Stimulated activated CD4-positive, alpha-beta T cell treated with anti-CD3 and anti-CD28 coated beads, Interleukin-15, amount 100 ng/mL, for 24 hours (primary cell): ENCODE measurements around the gene PRKCD.

Experiments
- DNase-seq: peaks from one replicate; pipeline ENCODE4 v3.0.0-alpha.2; 2020

Gene PRKCD

DNA sequence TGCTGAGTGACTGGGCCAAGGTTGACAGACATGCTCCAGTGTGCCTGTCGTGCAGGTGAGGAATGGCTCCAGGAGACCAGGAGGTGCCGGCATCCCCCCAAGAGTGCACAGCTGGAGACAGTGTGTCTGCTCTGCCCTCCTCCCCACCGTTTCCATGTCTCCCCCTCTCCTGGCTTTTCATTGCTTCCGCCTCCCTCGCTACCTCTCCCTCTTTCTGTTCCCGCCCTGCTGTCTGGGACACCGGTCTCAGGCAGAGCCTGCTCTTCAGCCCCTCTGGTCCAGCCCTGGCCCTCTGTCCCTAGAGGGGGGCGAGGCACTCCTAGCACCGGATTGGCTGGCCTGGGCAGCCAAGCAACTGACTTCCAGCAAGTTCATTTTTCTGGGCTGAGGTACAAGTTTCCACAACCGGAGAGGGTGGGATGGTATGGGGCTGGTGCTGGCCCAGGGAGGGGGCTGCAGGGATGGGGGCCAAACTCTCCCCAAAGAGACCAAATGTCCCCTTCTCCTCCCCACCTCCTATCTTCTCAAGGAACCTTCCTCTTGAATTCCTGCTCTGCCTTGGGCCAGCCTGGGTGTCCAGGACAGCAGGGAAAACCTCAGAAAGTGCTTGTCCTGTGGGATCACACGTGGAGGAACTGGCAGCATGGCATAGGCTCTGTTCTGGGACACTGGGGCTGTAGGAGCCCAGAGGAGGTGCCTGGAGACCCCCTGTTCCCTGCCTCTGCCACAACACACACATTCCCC lies 32.6 kb downstream of the PRKCD start:
- no peak for DNase-seq

DNA sequence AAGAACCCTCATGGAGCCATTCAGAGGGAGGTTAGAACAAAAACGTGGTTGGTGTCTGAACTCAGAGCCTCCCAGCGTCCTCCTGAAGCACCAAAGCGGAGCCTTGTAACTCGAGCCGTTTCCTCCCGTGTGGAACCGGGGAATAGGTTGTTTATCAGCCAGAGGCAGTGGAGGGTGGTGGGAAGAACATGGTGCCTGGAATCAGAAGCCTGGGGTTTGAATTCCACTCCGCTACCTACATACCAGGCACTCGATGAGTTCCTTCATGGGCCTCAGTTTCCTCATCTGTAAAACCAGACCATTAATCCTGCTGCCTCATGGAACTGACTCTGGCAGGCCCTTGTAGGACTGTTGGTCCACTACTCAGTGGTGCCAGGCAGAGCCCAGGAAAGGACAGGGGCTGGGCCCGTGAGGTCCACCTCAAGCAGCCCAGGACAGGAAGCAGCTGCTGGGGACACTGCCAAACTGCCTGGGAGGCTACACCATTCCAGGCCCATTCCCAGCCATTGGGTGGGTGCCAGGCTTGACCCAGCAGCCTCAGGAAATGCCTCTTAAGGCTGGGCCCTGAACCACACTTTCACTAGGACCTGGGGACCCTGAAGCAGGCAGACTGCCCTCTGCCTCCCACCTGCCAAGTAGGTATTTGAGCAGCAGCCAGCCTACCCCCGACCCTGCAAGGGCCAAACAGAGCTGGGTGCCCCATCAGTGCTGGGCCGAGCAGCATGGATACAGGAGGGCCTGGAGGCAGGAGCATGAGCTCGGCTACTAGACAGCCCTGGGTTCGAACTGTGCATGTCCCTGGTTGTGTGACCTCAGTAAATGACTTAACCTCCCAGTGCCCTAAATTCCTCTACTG lies 33.4 kb downstream of the PRKCD start:
- DNase-seq = no peak

DNA sequence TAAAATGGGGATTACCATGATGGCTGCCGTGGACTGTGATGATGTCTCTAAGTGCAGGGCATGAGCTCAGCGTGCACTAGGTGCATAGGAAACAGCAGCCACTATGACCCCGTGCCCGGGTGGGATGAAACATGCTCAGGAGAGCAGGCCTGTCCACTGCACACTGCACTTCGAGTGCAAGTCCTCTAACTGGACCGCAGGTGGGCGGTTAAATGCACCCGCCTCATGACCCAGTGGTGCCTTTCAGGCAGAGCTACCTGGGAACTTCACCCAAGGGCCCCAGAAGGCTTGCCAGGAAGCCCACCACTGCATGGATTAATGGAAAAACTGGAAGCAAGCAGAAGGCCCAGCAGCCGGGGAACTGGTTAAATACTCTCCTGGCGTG lies 34.0 kb downstream of the PRKCD start:
- no peak for DNase-seq

DNA sequence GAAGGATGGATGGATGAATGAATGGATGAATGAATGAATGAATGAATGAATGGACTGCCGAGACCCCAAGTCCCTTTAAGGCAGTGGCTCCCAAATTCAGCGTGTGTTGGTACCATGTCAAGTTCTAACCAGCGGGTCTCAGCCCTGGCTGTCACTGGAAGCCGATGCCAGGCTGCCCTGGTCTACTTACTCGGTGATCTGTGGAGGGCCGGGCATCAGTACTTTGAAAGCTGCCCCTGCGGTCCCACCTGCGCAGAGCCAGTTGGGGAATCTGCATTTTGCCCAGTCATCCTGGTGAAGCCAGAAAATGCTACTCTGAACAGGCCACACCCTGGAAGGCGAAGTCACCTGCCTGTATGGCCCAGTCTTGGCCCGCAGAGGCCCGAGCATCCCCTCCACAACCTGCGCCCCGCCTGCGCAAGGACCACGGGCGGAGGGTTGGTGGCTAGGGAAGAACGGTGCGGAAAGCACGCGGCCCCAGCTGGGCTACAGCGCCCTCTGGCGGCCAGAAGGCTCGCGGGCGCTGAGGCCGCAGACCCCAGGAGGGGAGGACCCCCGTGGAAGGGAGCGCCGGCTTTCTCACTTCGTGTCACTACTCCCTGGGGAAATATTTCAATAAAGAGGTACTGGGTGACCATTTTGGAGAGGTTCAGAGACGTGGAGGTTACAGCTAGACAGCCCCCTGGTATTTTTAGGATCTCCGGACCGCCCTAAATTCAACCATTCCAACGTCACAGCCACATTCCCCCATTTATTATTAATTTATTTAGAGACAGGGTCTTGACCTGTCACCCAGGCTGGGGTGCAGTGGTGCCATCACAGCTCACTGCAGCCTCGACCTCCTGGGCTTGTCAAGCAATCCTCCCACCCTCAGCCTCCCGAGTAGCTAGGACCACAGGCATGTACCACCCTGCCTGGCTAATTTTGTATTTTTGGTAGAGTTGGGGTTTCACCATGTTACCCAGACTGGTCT lies 34.9 kb downstream of the PRKCD start:
- DNase-seq = peak; percentile 71

DNA sequence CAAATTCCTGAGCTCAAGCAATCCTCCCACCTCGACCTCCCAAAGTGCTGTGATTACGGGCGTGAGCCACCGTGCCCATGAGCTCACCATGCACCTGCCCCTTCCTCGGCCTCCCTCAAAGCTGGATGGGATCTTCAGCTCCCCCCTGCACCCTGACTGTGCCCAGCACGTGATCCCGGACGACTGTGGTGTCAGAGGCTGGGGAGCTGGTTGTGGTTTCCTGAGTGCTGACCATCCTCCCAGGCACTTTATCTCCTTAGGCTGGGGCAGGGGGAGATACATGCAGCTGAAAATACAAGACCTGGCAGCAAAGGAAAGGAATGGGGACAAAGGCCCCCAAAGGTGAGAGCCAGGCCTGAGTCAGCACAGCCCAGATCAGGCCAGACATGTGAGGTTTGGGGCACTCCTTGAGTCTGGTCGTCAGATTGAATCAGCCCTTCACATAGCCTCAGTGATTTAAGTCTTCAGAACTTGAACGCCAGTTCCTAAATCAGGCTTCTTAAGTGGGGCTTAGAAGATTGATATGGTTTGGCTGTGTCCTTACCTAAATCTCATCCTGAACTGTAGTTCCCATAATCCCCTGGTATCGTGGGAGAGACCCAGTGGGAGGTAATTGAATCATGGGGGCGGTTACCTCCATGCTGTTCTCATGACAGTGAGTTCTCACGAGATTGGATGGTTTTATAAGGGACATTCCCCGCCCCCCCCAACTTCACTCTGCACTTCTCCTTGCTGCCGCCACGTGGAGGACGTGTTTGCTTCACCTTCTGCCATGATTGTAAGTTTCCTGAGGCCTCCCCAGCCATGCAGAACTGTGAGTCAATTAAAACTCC lies 35.8 kb downstream of the PRKCD start:
- peak; percentile 67 for DNase-seq

DNA sequence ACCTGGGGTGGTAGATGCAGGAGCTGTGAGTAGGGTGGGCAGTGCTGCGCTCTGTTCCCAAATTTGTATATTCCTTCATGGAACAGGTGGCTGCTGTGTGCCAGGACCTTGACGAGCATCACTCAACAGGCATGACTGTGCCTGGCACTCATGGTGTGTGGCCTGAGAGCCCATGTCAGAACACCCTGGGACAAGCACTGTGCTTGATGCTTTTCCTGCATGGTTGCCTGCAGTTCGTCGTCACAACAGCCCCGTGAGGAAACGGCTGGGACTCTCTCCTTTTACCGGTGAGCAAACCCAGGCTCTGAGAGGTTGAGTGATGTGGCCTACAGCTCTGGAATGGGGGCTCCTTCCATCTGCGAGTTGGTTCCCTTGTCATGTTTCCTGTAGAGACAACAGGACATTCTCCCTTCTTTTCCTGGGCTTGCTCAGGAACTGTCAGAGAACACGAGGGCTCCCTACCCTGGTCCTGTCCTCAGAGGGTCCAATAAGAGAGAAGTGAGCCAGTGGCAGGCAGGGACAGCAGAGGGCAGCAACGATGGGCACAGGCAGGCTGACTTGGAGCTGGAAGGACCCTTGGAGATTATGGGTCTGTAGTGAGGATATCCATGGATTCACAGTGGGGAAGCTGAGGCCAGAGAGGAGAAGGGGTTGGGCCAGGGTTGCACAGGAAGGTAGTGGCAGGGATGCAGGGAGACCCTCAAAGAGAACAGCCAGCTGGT lies 37.4 kb downstream of the PRKCD start:
- DNase-seq = no peak

DNA sequence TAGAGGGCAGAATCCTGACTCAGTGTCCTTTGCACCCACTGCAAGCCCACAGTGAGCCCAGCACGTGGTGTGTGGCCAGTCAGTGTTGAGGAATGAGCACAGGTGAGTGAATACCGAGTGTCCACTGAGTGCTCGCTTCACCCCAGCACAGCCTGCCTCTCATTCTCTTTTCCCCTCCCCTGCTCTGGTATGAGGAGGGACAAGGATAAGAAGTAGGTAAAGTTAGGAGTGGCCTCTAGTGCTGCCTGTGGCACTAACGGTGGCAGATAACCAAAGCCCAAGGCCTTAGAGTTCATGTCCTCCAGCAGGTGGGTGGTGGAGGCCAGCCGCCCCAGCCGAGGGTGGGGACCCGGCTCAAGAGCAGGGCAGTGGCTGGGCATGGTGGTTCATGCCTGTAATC lies 38.0 kb downstream of the PRKCD start:
- no peak for DNase-seq

DNA sequence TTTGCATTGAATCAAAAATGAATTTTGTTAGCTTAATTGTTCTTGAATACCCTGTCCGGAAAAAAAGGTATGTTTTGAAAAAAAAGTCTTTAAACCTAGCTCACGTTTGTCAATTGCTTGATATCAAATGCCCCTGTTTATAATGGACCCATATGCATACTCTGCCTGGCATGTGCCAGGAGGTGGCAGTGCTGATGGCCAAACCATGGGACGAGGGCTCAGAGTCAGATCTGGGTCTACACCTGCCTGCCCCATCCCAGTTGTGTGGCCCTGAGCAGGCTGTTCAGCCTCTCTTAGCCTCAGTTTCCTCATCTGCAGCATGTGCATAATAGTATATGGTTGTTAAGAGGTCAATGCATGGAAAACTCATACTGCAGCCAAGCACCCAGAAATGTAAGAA lies 38.8 kb downstream of the PRKCD start:
- DNase-seq = no peak

DNA sequence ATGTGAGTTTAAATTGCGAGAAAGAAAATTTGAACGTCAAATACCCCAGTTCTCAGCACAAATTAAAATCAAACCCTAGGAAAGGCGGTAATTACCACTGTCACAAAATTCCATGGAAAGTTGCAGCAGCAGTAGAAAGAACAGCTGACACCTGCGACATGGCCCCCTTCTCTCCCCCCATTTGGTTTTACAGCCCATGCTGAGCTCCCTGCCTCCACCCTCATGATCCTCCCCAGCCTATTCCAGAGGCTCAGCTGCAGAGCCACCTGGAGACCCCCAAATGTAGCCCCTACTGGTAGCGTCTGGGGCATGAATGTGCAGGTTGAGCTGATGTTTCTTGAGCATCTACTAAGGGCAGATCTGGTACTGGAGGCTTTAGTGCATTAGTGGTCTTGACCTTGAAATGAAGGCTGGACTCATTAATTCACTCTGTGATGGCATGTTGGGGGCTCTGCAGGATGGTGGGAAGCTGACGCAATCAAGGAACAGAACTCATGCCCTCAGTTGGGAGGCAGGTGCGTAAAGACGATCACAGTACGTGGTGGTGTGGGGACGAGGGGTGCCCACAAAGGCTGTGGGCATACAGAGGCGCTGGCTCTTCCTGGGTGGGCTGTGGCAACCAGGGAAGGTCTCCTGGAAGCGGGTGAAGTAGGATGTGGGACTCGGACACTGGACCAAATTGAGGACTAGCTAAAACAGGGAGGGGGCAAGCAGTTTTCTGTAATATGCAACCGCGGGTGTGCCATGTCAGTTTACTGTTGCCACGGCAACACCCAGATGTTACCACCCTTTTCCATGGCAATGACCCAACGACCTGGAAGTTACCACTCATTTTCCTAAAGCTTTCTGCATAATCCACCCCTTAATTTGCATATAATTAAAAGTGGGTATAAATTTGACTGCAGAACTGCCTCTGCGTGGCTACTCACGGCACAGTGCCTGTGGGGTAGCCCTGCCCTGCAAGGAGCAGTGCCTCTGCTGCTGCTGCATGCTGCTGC lies 39.8 kb downstream of the PRKCD start:
- no peak for DNase-seq

DNA sequence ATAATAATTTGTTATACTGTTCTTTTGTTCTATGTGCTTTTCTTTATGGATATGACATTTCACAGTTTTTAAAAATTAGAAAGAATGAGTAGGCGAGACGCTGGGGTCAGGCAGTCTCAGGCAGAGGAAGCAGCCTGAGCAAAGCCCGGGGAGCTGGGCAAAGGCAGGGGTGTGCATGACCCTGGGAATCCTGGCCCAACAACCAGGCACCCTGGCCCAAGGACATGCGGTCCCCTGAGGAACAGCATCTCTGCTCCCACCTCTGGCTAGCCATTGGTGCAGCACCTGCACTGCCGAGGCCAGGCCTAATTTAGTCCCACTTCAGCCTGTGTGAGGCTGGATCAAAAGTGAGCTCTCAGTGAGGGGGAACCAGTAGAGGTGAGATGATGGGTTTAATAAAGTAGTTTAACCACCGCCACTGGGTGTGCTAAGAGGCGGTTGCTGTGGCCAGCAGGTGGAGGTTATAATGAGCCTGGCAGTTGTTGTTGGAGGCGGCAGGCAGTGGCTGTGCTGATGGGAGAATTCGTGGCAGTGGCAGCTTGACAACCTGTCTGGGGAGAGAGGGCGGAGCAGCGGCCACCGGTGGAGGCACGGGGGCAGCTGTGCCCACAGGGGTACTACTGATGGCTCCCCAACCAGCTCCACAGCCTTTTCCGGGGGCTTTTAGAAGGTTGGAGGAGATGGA lies 41.5 kb downstream of the PRKCD start:
- no peak for DNase-seq

DNA sequence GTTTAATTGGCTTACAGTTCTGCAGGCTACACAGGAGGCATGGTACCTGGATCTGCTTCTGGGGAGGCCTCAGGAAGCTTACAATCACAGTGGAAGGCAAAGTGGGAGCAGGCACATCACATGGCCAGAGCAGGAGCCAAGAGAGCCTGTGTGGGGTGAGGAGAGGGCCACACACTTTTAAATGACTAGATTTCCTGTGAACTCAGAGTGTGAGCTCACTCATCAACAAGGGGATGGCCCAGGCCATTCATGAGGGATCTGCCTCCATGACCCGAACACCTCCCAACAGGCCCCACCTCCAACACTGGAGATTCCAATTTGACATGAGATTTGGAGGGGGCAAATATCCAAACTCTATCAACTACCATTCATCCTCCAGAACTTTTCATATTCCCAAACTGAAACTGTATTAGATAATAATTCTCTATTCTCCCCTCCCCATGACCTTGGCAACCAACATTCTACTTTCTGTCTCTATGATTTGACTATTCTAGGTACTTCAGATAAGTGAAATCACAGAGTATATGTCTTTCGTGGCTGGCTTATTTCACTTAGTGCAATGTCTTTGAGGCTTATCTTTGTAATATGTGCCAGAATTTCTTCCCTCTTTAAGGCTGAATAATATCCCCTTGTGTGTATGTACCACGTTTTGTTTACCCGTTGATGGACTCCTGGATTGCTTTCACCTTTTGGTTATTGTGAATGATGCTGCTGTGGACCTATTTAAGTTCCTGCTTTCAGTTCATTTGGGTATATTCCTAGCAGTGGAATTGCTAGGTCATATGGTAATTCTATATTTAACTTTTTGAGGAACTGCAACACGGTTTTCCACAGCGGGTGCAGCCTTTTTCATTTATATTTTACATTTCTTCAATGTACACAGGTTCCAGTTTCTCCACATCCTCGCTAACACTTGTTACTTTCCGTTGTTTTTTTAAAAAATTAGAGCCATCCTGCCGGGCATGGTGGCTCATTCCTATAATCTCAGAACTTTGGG lies 51.0 kb downstream of the PRKCD start:
- DNase-seq = no peak

DNA sequence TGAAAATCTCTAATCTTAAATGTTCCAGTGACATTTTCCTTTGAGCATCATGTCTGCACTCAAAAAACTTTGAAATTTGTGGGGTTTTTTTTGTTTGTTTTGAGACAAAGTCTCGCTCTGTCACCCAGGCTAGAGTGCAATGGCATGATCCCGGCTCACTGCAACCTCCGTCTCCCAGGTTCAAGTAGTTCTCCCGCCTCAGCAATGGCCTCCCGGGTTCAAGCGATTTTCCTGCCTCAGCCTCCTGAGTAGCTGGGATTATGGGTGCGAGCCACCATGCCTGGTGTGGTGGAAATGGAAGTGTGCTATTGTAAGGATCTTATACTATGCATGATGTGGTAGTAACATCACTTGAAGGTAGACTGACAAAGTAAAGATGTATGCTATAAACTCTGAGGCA lies 52.3 kb downstream of the PRKCD start:
- DNase-seq = no peak

DNA sequence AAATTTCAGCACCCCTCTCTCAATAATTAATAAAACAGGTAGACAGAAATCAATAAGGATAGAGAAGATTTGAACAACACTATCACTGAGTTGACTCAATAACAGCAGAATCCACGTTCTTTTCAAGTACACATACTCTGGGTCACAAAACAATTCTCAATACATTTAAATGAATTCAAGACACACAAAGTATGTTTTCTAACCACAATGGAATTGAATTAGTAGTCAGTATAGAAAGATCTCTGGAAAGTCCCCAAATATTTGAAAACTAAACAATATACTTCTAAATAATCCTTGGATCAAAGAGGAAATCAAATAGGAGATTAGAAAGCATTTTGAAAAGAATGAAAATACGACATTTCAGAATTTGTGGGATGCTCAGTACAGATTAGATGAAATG lies 54.8 kb downstream of the PRKCD start:
- DNase-seq = no peak

DNA sequence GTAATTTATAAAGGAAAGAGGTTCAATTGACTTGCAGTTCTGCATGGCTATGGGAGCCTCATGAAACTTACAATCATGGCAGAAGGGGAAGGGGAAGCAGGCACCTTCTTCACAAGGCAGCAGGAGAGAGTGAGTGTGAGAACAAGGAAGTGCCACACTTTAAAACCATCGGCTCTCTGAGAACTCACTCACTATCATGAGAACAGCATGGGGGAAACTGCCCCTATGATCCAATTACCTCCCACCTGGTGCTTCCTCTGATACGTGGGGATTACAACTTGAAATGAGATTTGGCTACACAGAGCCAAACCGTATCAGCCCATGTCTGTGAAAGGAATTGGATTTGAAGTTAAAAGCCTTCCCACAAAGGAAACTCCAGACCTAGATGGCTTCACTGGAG lies 55.7 kb downstream of the PRKCD start:
- DNase-seq = no peak

DNA sequence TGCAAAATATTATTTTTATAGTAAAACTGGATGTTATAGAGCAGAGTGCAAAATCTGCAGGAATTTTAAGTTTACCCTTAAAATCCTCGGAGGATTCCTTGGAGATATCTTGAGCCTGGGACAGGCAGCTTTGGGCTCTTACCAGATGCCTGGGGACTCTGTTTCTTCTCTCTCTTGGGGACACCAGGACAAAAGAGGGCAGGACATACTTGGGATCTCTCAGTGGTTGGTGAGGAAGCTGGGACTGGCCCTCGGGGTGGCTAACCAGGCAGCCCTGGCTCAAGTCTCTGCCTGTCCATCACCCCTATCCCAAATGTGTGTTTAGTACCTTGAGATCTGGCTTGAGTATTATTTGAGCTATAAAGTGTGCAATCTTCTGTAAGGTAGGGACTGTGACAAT lies 56.2 kb downstream of the PRKCD start:
- DNase-seq = no peak

DNA sequence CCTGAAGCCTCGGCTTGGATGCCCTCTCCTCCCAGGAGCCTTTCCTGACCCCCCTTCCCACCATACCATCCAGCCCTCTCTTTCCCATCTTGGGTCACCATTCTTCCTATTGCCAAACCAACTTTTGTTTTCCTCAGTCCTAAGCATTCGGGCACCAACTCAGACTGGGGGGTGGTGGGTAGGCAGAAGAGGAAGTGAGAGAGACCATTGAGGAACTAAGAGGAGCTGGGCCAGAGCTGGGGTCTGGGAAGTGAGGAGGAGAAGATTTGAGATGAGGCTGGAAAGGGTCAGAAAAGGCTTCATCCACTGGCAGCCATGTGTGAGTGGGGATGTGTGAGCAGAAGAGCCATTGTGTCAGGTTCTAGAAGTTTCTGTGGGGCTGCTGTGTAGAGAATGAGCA lies 57.1 kb downstream of the PRKCD start:
- no peak for DNase-seq

DNA sequence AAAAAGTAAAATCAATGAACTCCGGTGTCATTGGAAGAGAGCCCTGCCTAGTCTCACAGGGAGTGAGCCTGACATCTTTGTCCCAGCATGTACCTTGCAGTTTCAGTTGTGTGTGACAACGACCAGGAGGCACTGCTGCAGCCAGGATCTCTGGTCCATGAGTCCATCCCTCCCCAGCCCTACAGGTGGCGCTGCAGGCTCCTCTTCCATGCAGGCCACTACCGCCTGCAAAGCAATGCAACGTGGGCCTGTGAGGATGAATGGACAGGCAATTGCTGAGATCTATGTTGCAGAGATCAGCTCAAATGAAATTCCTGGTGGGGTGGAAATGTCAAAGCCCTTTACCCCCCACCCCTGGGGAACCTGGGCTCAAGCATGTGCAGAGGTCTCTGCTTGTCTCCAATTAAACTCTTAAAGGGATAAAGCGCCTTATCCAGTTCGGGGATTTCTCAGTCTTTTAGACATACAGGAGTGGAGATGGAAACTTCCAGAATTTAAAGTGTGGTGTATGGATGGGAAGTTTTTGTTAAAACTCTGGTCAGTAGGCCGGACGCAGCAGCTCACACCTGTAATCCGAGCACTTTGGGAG lies 59.0 kb downstream of the PRKCD start:
- peak; percentile 87 for DNase-seq

DNA sequence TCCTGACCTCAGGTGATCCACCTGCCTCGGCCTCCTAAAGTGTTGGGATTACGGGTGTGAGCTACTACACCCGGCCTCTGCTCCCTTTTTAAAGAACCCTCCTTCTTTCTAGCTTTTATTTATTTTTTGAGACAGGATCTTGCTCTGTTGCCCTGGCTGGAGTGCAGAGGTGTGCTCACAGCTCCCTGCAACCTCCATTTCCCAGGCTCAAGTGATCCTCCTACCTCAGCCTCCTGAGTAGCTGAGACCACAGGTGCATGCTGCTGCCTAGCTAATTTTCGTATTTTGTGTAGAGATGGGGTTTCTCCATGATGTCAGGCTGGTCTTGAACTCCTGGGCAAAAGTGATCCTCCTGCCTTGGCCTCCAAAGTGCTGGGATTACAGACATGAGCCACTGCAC lies 60.3 kb downstream of the PRKCD start:
- DNase-seq = no peak
